Trophoblast cell (in vitro differentiated cells and primary cell): ENCODE data around the gene PEX11B.
"Not testable (repeated sequence)": the region's sequence is repeated elsewhere in the genome, so short reads cannot be mapped to it uniquely, and the experiment has no call there.

Source experiments
- DNase-seq, 2 donors: peaks; one replicate each; pipeline ENCODE4 v3.0.0-alpha.2; 2016
- H2AFZ ChIP-seq: 2 replicates; pipeline ENCODE4 v1.6.1; 2013; ENCODE audit warnings: low read length, moderate library complexity, mild to moderate bottlenecking; ENCODE audit not compliant: insufficient read depth, poor library complexity
- H2AK5ac ChIP-seq: 2 replicates; pipeline ENCODE4 v1.6.1; 2013; ENCODE audit warnings: mild to moderate bottlenecking, low read length
- H2BK120ac ChIP-seq: 2 replicates; pipeline ENCODE4 v1.6.1; 2013; ENCODE audit warnings: low read length, mild to moderate bottlenecking, moderate library complexity; ENCODE audit not compliant: insufficient read depth, poor library complexity
- H2BK12ac ChIP-seq: 2 replicates; pipeline ENCODE4 v1.6.1; 2013; ENCODE audit warnings: mild to moderate bottlenecking, low read length, moderate library complexity
- H2BK5ac ChIP-seq: 2 replicates; pipeline ENCODE4 v1.6.1; 2013; ENCODE audit warnings: low read length, low read depth, moderate library complexity, mild to moderate bottlenecking; ENCODE audit not compliant: poor library complexity
- H3K14ac ChIP-seq: 2 replicates; pipeline ENCODE4 v1.6.1; 2013; ENCODE audit warnings: mild to moderate bottlenecking, low read length
- H3K18ac ChIP-seq: 2 replicates; pipeline ENCODE4 v1.6.1; 2013; ENCODE audit warnings: mild to moderate bottlenecking, low read length
- H3K23ac ChIP-seq: 2 replicates; pipeline ENCODE4 v1.6.1; 2013; ENCODE audit warnings: low read length
- H3K27ac ChIP-seq: 2 replicates; pipeline ENCODE4 v1.5.1; 2013; ENCODE audit warnings: low read depth, mild to moderate bottlenecking, inconsistent platforms, low read length, moderate library complexity
- H3K27me3 ChIP-seq: 2 replicates; pipeline ENCODE4 v1.6.1; 2013; ENCODE audit warnings: inconsistent platforms, mild to moderate bottlenecking, low read length, moderate library complexity; ENCODE audit not compliant: insufficient read depth
- H3K36me3 ChIP-seq, 2 experiments: 1 replicate in 1 of 2; 2 replicates in 1 of 2; pipeline ENCODE4 v1.6.1; 2013; ENCODE audit warnings: low read length in 2 of 2, mild to moderate bottlenecking in 2 of 2, moderate library complexity in 1 of 2; ENCODE audit not compliant: insufficient read depth in 2 of 2, control insufficient read depth in 1 of 2
- H3K4ac ChIP-seq: 2 replicates; pipeline ENCODE4 v1.6.1; 2013; ENCODE audit warnings: low read depth, mild to moderate bottlenecking, low read length, moderate library complexity
- H3K4me1 ChIP-seq, 2 experiments: 1 replicate in 1 of 2; 2 replicates in 1 of 2; pipeline ENCODE4 v1.6.1; 2013; ENCODE audit warnings: low read length in 2 of 2, mild to moderate bottlenecking in 2 of 2, moderate library complexity in 1 of 2; ENCODE audit not compliant: insufficient read depth in 2 of 2, control insufficient read depth in 1 of 2
- H3K4me2 ChIP-seq: 2 replicates; pipeline ENCODE4 v1.6.1; 2013; ENCODE audit warnings: inconsistent platforms, mild to moderate bottlenecking, low read length, moderate library complexity
- H3K4me3 ChIP-seq: 2 replicates; pipeline ENCODE4 v1.5.1; 2013; ENCODE audit warnings: mild to moderate bottlenecking, low read depth, low read length, inconsistent platforms
- H3K79me1 ChIP-seq: one replicate; pipeline ENCODE4 v1.6.1; 2013; ENCODE audit warnings: low read length
- H3K79me2 ChIP-seq: 2 replicates; pipeline ENCODE4 v1.6.1; 2013; ENCODE audit warnings: low read length, mild to moderate bottlenecking; ENCODE audit not compliant: control insufficient read depth, insufficient read depth, poor library complexity
- H3K9ac ChIP-seq: 2 replicates; pipeline ENCODE4 v1.6.1; 2013; ENCODE audit warnings: mild to moderate bottlenecking, low read length
- H3K9me3 ChIP-seq: 2 replicates; pipeline ENCODE4 v1.6.1; 2013; ENCODE audit warnings: low read depth, mild to moderate bottlenecking, control low read depth, inconsistent platforms, low read length; ENCODE audit not compliant: insufficient read depth
- H4K12ac ChIP-seq: 2 replicates; pipeline ENCODE4 v1.6.1; 2013; ENCODE audit warnings: low read depth, mild to moderate bottlenecking, low read length, moderate library complexity
- H4K8ac ChIP-seq: 2 replicates; pipeline ENCODE4 v1.6.1; 2013; ENCODE audit warnings: low read depth, mild to moderate bottlenecking, low read length, moderate library complexity
- H4K91ac ChIP-seq: one replicate; pipeline ENCODE4 v1.6.1; 2013; ENCODE audit warnings: low read depth, mild to moderate bottlenecking, low read length, moderate library complexity
- WGBS: extraction: QIAGEN DNeasy Blood & Tissue Kit; methylation state at CpG from one replicate; pipeline ENCODE4 v1.1.7; 2013; ENCODE audit warnings: missing lambda C conversion rate; ENCODE audit not compliant: insufficient read length, insufficient coverage; ENCODE audit errors: extremely low coverage; 5-methylcytosine and 5-hydroxymethylcytosine counted together

The PEX11B gene

GRCh38 chr1:145932522-145933009 lies 14.0 kb upstream of the PEX11B start:
- H3K9me3 ChIP-seq, H3K4me2 ChIP-seq, H3K79me1 ChIP-seq, H3K27ac ChIP-seq, H3K4me1 ChIP-seq, H4K91ac ChIP-seq, H2BK12ac ChIP-seq, H4K12ac ChIP-seq, H3K23ac ChIP-seq, H3K27me3 ChIP-seq, H3K14ac ChIP-seq, H3K9ac ChIP-seq, H2AFZ ChIP-seq, H3K4ac ChIP-seq, H3K79me2 ChIP-seq, H2AK5ac ChIP-seq, H3K18ac ChIP-seq, H2BK120ac ChIP-seq, H3K36me3 ChIP-seq, H2BK5ac ChIP-seq, H4K8ac ChIP-seq, H3K4me3 ChIP-seq: not testable (repeated sequence)
- peak; percentile 29 to 53 for DNase-seq
- WGBS = no CpG with 5 or more reads among the region's 9 CpGs

GRCh38 chr1:145927916-145928643 lies 9.6 kb upstream of the PEX11B start:
- Histone ChIP-seq H3K79me2 (peaks cover 12% of the 10 kb centered on the region), H4K8ac (peak overlapping the region; percentile 88), H3K27ac (no peak overlapping the region), H3K27me3 (no peaks in the 10 kb centered on the region), H2BK12ac (no peak overlapping the region), H3K4ac (peak overlapping the region; percentile 93), H3K14ac (peak overlapping the region; percentile 67), H3K79me1 (peaks cover 10% of the 10 kb centered on the region), H2AK5ac (peak overlapping the region; percentile 94), H2BK120ac (peak overlapping the region; percentile 46), H3K4me1 (peaks cover 0 to 6% of the 10 kb centered on the region in 2 experiments), H3K9ac (peak overlapping the region; percentile 86), H3K23ac (no peak overlapping the region), H3K4me2 (peak overlapping the region; percentile 80), H3K9me3 (no peaks in the 10 kb centered on the region), H2AFZ (peak overlapping the region; percentile 68), H3K18ac (no peak overlapping the region), H3K4me3 (peak overlapping the region; percentile 38), H2BK5ac (peak overlapping the region; percentile 57), H4K12ac (peak overlapping the region; percentile 97), H3K36me3 (peaks cover 7 to 10% of the 10 kb centered on the region in 2 experiments), H4K91ac (peak overlapping the region; percentile 43)
- DNase-seq = no peak
- WGBS = no CpG with 5 or more reads among the region's 20 CpGs

GRCh38 chr1:145927063-145927886 lies 8.8 kb upstream of the PEX11B start, which contains the start of gene RBM8A:
RBM8A (minus strand) TSS chr1:145927484; CDS start chr1:145927426, 58 bp downstream.
- peak within 1 kb of the TSS; percentile 90 for H3K9ac ChIP-seq
- H4K8ac ChIP-seq = peak within 1 kb of the TSS; percentile 95
- H4K91ac ChIP-seq = peak within 1 kb of the TSS; percentile 74
- peak within 1 kb of the TSS; percentile 93 for H3K4ac ChIP-seq
- WGBS = no CpG with 5 or more reads among the region's 41 CpGs
- peak; percentile 96 to 99 for DNase-seq
- H3K23ac ChIP-seq = no peak within 1 kb of the TSS
- peak within 1 kb of the TSS; percentile 78 for H2BK5ac ChIP-seq
- H3K79me1 ChIP-seq = peaks cover 10% of the 10 kb centered on the region
- peak within 1 kb of the TSS; percentile 94 for H2AK5ac ChIP-seq
- no peaks in the 10 kb centered on the region for H3K9me3 ChIP-seq
- H3K36me3 ChIP-seq = peaks cover 7 to 10% of the 10 kb centered on the region in 2 experiments
- peak within 1 kb of the TSS; percentile 46 for H2BK120ac ChIP-seq
- H3K4me1 ChIP-seq = peaks cover 0 to 6% of the 10 kb centered on the region in 2 experiments
- peak within 1 kb of the TSS; percentile 80 for H3K4me2 ChIP-seq
- H3K18ac ChIP-seq = peak within 1 kb of the TSS; percentile 94
- peak within 1 kb of the TSS; percentile 90 for H3K4me3 ChIP-seq
- H4K12ac ChIP-seq = peak within 1 kb of the TSS; percentile 97
- H3K14ac ChIP-seq = peak within 1 kb of the TSS; percentile 67
- peak within 1 kb of the TSS; percentile 91 for H2AFZ ChIP-seq
- H3K27ac ChIP-seq = peak within 1 kb of the TSS; percentile 82
- peaks cover 12% of the 10 kb centered on the region for H3K79me2 ChIP-seq
- H2BK12ac ChIP-seq = no peak within 1 kb of the TSS
- H3K27me3 ChIP-seq = no peaks in the 10 kb centered on the region

GRCh38 chr1:145926686-145927062 lies 8.2 kb upstream of the PEX11B start:
- peak overlapping the region; percentile 55 for H3K14ac ChIP-seq
- peak overlapping the region; percentile 82 for H3K4ac ChIP-seq
- no peaks in the 10 kb centered on the region for H3K27me3 ChIP-seq
- H3K9ac ChIP-seq = peak overlapping the region; percentile 87
- H3K27ac ChIP-seq = peak overlapping the region; percentile 82
- no peak overlapping the region for H4K12ac ChIP-seq
- no peak overlapping the region for H2BK5ac ChIP-seq
- no peaks in the 10 kb centered on the region for H3K9me3 ChIP-seq
- H3K79me1 ChIP-seq = peaks cover 10% of the 10 kb centered on the region
- WGBS = no CpG with 5 or more reads among the region's 19 CpGs
- peak overlapping the region; percentile 45 for H4K91ac ChIP-seq
- peaks cover 0 to 6% of the 10 kb centered on the region in 2 experiments for H3K4me1 ChIP-seq
- H2AK5ac ChIP-seq = peak overlapping the region; percentile 35
- H3K23ac ChIP-seq = no peak overlapping the region
- peak overlapping the region; percentile 80 for H3K4me2 ChIP-seq
- no peak overlapping the region for H2BK12ac ChIP-seq
- no peak for DNase-seq
- no peak overlapping the region for H2AFZ ChIP-seq
- H2BK120ac ChIP-seq = no peak overlapping the region
- H3K4me3 ChIP-seq = peak overlapping the region; percentile 90
- peaks cover 12% of the 10 kb centered on the region for H3K79me2 ChIP-seq
- H3K36me3 ChIP-seq = peaks cover 7 to 10% of the 10 kb centered on the region in 2 experiments
- H3K18ac ChIP-seq = peak overlapping the region; percentile 63
- peak overlapping the region; percentile 95 for H4K8ac ChIP-seq
